GM12872 (cell line): Measurements from ENCODE around the gene TSPAN10.

Experiments
- CTCF ChIP-seq: IDR thresholded peaks from 3 replicates; pipeline ENCODE4 v1.5.1; 2011; ENCODE audit warnings: low read depth, mild to moderate bottlenecking, low read length, moderate library complexity; ENCODE audit not compliant: insufficient read depth

TSPAN10 gene

GRCh38 chr17:81656835-81657234 is 19.8 kb downstream of the TSPAN10 start:
- TF ChIP-seq CTCF: no peak

- no peak for TF ChIP-seq CTCF
Measured at GRCh38 chr17:81659038-81659437, 22.0 kb downstream of the TSPAN10 start.

GRCh38 chr17:81660441-81660840 is 23.4 kb downstream of the TSPAN10 start:
- TF ChIP-seq CTCF: no peak

GRCh38 chr17:81662002-81662401 is 25.0 kb downstream of the TSPAN10 start:
- no peak for TF ChIP-seq CTCF

GRCh38 chr17:81664051-81664470 is 27.1 kb downstream of the TSPAN10 start:
- TF ChIP-seq CTCF: no peak

GRCh38 chr17:81665205-81666091 is 28.5 kb downstream of the TSPAN10 start:
- TF ChIP-seq CTCF: no peak

- TF ChIP-seq CTCF: no peak
Measured at GRCh38 chr17:81666092-81666341, 29.0 kb downstream of the TSPAN10 start.
